Activated gamma-delta T cell (primary cell): ENCODE measurements around the gene CES5A.
"Not testable (repeated sequence)": the region's sequence is repeated elsewhere in the genome, so short reads cannot be mapped to it uniquely, and the experiment has no call there.

Source experiments
- DNase-seq: peaks from one replicate; lab custom pipeline; 2025; lab: John Stamatoyannopoulos, UW

CES5A gene

DNA sequence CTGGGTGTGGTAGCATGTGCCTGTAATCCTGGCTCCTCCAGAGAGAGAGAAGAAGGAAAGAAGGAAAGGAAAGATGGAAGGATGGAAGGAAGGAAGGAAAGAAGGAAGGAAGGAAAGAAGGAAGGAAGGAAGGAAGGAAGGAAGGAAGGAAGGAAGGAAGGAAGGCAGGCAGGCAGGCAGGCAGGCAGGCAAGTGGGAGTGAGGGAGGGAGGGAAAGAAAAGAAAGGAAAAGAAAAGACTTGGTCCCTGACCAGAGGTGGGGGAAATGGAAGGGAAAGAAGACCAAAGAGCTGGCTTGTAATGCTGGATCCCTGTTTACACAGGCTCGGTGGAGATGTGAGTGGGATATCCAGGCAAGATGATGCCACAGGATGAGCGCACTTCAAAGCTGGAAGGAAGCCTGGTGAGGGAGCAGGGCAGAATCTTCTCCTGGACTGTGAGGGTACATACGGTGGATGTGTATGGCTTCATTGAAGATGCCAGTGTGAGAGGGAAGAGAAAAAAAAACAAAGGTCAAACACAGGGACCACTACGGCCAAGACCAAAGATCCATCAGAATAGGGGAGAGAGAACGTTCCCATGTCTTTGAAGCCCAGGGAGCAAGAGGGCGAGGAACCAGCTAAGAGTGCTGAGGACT lies 44.4 kb downstream of the CES5A start:
- no peak for DNase-seq

DNA sequence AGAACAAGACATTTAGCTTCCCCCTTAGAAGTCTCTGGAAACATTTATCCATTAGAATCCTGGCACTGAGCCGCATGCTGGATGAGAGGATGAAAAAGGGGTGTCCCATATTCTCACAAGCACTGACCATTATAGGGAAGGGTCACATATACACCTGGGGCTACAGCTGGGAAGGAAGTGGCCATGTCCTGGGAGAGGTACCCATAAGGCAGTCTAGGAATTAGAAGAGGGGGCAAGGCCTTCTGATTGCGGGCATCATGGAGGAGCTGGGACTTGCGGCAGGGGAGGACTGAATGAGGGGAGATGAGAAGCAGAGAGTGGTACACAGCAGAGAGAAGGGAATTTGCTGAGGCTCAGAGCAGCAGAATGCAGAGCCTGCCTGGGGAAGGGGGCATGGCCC lies 45.9 kb downstream of the CES5A start:
- not testable (repeated sequence) for DNase-seq

GRCh38 chr16:55828680-55829079 lies 46.5 kb downstream of the CES5A start:
- DNase-seq = no peak

- no peak for DNase-seq
These were observed 50.0 kb downstream of the CES5A start for GRCh38 chr16:55825115-55825728.

GRCh38 chr16:55824473-55825000 lies 50.6 kb downstream of the CES5A start:
- no peak for DNase-seq

DNA sequence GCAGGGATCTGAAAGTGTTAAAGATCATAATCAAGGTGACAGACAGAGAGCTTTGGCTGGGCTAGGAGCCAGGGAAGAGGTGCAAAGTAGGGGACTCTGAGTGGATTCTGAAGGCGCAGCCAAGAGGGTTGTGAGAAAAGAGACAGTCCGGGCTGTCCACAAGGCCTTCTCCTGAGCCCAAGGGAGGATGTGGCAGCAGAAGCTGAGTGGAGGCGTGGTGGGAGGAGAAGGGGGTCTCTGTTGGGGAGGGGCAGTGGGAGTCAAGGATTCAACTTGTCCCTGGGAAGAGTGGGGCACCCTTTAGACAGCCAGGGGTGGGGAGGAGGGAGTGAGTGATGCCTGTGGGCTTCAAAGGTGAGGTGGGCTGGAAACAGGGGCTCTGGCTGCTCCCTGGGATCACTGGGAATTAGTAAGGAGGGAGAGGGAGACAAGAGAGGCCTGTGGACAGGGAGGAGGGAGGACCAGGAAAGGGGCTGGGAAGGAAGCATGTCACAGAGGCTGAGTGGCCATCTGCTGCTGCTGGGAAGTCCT lies 52.8 kb downstream of the CES5A start:
- no peak for DNase-seq

DNA sequence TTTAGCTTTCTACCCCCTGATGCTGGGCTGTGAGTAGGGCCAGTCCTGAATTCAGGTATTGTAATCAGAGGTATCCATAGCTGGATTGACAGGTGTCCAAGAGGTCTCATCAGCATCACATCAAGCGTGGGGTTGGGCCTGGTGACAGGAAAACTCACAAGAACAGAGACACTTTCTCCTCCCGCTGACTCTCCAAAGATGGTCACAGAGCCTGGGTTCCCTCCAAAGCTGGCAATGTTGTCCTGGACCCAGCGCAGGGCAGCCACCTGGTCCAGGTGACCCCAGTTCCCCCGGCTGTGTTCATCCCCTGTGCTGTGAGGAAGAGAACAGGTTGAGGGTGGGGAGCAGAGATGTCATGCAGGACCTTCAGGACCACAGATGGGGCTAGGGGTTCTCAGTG lies 54.0 kb downstream of the CES5A start:
- no peak for DNase-seq

- DNase-seq = no peak
These were observed 54.6 kb downstream of the CES5A start for GRCh38 chr16:55820615-55821014.

DNA sequence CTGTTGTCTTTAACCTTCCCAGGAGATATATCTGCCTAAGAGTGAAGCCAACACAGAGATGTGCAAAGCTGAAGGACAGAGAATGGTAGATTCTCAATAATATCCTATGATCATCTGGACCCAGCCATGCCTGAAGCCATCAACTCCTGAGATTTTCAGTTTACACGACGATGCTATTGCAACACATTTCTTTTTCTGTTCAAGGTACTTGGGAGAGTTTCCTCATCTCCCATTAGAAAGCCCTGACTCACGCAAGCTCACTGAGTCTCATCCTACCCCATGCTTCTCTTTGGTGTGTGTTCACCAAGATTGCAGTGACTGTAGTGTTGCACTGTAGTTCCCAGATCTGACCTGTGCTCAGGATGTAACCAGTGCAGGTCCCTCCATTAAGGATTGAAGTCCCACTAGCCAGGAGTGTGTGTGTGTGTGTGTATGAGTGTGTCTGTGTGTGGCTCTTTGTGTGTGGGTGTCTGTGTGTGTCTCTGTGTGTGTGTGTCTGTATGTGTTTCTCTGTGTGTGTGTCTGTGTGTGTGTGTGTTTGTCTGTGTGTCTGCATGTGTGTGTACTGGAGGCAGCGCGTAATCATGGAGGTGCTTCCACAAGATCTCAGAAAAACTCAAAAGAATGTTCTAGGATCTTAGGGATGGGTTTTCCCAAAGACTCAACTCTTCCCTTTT lies 57.8 kb downstream of the CES5A start:
- DNase-seq = no peak

- not testable (repeated sequence) for DNase-seq
These were observed 59.0 kb downstream of the CES5A start for GRCh38 chr16:55816222-55816621.

- no peak for DNase-seq
These were observed 59.9 kb downstream of the CES5A start for GRCh38 chr16:55815320-55815719.

DNA sequence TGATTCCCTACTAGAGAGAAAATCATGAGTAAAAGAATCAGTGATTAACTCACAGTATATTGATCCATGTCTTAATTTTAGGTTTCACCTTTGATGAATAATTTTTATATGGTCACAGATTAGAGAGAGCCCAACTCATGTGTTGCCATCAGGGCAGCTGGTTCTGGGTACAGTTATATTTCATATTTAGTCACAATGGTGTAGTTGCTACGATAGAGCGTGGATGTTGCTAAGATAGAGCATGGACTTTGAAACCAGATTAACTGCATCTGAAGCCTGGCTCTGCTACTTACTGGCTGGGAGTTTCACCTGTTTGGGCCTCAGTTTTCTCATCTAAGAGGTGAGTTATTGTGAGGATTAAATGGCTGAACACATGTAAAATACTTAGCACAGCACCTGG lies 61.0 kb downstream of the CES5A start:
- DNase-seq = not testable (repeated sequence)

GRCh38 chr16:55813730-55814129 lies 61.4 kb downstream of the CES5A start:
- not testable (repeated sequence) for DNase-seq

- no peak for DNase-seq
These were observed 62.2 kb downstream of the CES5A start for GRCh38 chr16:55812951-55813350.

DNA sequence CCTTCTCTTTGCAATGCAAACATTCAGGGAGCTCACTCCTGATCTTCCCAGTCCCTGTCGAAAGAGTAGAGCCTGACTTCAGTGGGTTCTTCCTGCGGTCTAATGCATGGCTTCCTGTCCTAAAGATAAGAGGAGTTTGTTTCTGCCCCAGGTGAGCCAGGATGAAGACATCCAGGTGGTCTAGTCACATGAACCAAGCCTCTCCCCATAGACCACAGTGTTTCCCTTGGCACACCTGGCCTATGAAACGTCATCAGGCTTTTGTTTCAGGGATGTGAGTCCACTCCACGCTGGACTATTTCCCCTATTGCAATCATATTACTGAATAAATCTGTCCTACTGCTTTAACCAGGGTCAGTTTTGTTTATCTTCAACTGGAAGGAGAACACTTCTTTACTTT lies 63.4 kb downstream of the CES5A start:
- DNase-seq = no peak

DNA sequence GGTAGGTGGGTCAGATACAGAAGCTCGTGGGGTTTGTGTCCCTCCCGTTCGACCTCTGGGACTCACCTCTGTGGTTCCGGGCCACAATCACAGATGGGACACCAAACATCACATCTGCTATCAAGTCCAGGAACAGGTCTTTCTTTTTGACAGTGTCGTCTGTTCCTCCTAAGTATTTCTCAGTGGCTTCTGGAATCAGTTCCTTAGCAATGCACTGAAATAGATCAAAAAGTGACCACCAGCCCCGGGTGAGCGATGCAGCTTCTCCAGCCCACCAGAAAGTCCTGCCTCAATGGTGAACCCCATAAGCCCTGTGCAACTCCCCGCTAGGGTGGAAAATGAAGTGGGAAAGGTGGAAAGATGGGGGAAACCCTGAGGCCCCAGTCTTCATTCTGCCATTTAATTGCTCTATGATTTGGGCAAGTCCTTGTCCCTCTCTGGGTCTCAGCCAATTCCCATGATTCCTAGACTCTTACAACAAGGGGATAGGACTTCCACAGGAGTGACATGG lies 64.7 kb downstream of the CES5A start:
- DNase-seq = no peak

GRCh38 chr16:55809851-55810250 lies 65.3 kb downstream of the CES5A start:
- DNase-seq = no peak

- no peak for DNase-seq
These were observed 65.8 kb downstream of the CES5A start for GRCh38 chr16:55809386-55809785.

DNA sequence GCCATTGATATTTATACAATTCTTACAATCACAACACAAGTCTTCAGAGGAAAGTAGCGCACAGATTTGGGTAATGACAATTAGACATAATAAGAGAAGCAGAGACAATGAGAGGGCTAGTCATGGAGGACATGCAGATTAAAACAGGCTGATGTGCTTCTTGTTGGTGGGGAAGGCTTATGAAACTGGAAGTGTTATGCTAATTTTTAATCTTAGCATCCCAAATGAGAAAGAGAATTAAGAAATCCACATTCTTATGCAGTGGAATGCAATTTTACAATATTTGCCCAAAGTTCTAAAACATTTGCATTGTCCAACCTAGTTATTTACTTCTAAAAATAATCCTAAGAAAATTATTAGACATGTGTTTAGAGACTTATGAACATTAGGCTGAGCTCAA lies 66.9 kb downstream of the CES5A start:
- DNase-seq = not testable (repeated sequence)

- DNase-seq = not testable (repeated sequence)
These were observed 70.1 kb downstream of the CES5A start for GRCh38 chr16:55805104-55805503.

DNA sequence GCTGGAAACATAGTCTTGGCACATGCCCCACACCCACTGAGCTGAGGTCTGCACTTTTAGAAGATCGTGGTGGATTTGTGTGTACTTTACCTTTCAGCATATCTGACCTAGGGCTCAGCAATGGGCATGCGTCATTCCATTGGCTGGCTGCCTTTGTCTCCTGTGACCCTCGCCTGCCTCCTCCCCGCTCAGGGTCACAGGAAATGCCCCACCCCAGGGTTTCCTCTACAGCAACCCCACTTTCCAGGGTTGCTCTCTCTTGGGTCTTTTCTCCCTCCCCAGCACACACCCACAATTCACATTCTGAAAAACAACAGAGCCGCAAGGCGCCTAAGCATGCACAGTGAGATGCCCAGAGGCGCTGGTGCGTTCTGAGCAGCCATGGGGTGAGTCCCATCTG lies 71.5 kb downstream of the CES5A start:
- not testable (repeated sequence) for DNase-seq
